ENCODE results near the gene INTS1.

The INTS1 gene

GRCh38 chr7:1501487-1502270 is 2.5 kb downstream of the INTS1 start:
- no peak for DNase-seq (ENCODE audit: low read depth)
- no peak for TF ChIP-seq CTCF (conservative IDR thresholded peaks at IDR 0.05; ENCODE audit: low read length)
- no peak overlapping the region for H3K4me3 ChIP-seq (ENCODE audit: low read length)

- H3K4me3 ChIP-seq (ENCODE audit: low read length) = no peak overlapping the region
- DNase-seq (ENCODE audit: low read depth) = no peak
- TF ChIP-seq CTCF (conservative IDR thresholded peaks at IDR 0.05; ENCODE audit: low read length) = no peak
These were observed 4.0 kb downstream of the INTS1 start for GRCh38 chr7:1500064-1500807.

- no peak overlapping the region for H3K4me3 ChIP-seq (ENCODE audit: low read length)
- TF ChIP-seq CTCF (conservative IDR thresholded peaks at IDR 0.05; ENCODE audit: low read length) = no peak
- no peak for DNase-seq (ENCODE audit: low read depth)
These were observed 4.7 kb downstream of the INTS1 start for GRCh38 chr7:1499367-1500029.

- H3K4me3 ChIP-seq (ENCODE audit: low read length) = no peak overlapping the region
- TF ChIP-seq CTCF (conservative IDR thresholded peaks at IDR 0.05; ENCODE audit: low read length) = no peak
- DNase-seq (ENCODE audit: low read depth) = no peak
These were observed 5.6 kb downstream of the INTS1 start for GRCh38 chr7:1498370-1499305.

- no peak for TF ChIP-seq CTCF (conservative IDR thresholded peaks at IDR 0.05; ENCODE audit: low read length)
- H3K4me3 ChIP-seq (ENCODE audit: low read length) = no peak overlapping the region
- DNase-seq (ENCODE audit: low read depth) = no peak
These were observed 6.8 kb downstream of the INTS1 start for GRCh38 chr7:1497293-1497927.

Data from AG10803 (cell line).